Transverse colon (tissue), 4 donors: ENCODE data around the gene FMO4. TPM values are rescaled to one million over a fixed set of nuclear protein-coding genes. Genes with fewer than 3 reads are reported as not detected.

Experiments
- DNase-seq: peaks from one replicate; pipeline ENCODE4 v3.0.0-alpha.2; 2019
- H3K27ac ChIP-seq, 4 donors: fragments of 200-600 bp; sonication (generic); 2 replicates each; pipeline ENCODE4 v1.5.1; 2016 to 2018; ENCODE audit warnings: inconsistent platforms in 4 of 4
- H3K27me3 ChIP-seq: fragments of 200-600 bp; sonication (generic); 2 replicates; pipeline ENCODE4 v1.5.1; 2017; ENCODE audit warnings: inconsistent platforms
- H3K36me3 ChIP-seq, 4 donors: fragments of 200-600 bp; sonication (generic); 2 replicates each; pipeline ENCODE4 v1.5.1; 2017 to 2019; ENCODE audit warnings: inconsistent platforms in 4 of 4
- H3K4me1 ChIP-seq, 4 donors: fragments of 200-600 bp; sonication (generic); 2 replicates each; pipeline ENCODE4 v1.5.1; 2017 to 2020; ENCODE audit warnings: inconsistent platforms in 4 of 4
- H3K4me3 ChIP-seq, 4 donors: fragments of 200-600 bp; sonication (generic); 1 replicate in 1 of 4; 2 replicates in 3 of 4; pipeline versions ENCODE4 v1.5.1 to v1.6.1; 2017 to 2019; ENCODE audit warnings: inconsistent platforms in 4 of 4
- H3K9me3 ChIP-seq, 2 donors: fragments of 200-600 bp; sonication (generic); 2 replicates each; pipeline ENCODE4 v1.5.1; 2017 to 2019; ENCODE audit warnings: inconsistent platforms in 2 of 2
- EP300 ChIP-seq: sonication (generic); formaldehyde crosslinking; IDR thresholded peaks from one replicate; pipeline ENCODE4 v1.6.1; 2017; ENCODE audit warnings: antibody characterized with exemption, low read depth
- POLR2A ChIP-seq: fragments of 450-650 bp; IDR thresholded peaks from one replicate; pipeline ENCODE4 v1.6.1; 2016; ENCODE audit warnings: antibody characterized with exemption, mild to moderate bottlenecking, moderate library complexity
- POLR2AphosphoS5 ChIP-seq, 3 donors: sonication (generic); formaldehyde crosslinking; IDR thresholded peaks; one replicate each; pipeline ENCODE4 v1.6.1; 2016; ENCODE audit warnings: antibody characterized with exemption in 3 of 3
- WGBS, 2 donors: methylation state at CpG; one replicate each; pipeline ENCODE4 v1.1.5; 2018; ENCODE audit warnings: low coverage in 1 of 2; 5-methylcytosine and 5-hydroxymethylcytosine counted together
- in situ Hi-C, 4 donors: fragments of 200-750 bp; cut with MboI; loops; one replicate each; pipeline versions ENCODE4 v1.15.0 to v1.15.1; 2017; ENCODE audit warnings: low sequenced_read_pairs in 3 of 4, low pct_ligation_motif_present in 1 of 4, low pct_unique_long_range_greater_than_20kb in 1 of 4
- intact Hi-C: fragments of 100-400 bp; cut with DNase I; formaldehyde crosslinking; loops from one replicate; pipeline ENCODE4 v1.15.1; 2023; ENCODE audit warnings: low total_unique reads
- total RNA-seq, 4 donors: library from RNA; depleted of rRNA; stranded (reverse); fragments of >200 nt; gene quantifications; one replicate each; pipeline ENCODE4 v1.1.0, GENCODE V29; 2016
- TF ChIP-seq, protein P1 (sequence below), 5 experiments: fragments of 200-600 bp in 3 of 5; fragments of 450-650 bp in 2 of 5; sonication (generic) in 3 of 5; IDR thresholded peaks; 1 replicate in 2 of 5; 2 replicates in 3 of 5; pipeline ENCODE4 v1.5.1; 2016 to 2017; ENCODE audit warnings: antibody characterized with exemption in 5 of 5, inconsistent platforms in 3 of 5, mild to moderate bottlenecking in 2 of 5, moderate library complexity in 1 of 5

The FMO4 gene
- total RNA-seq, 4 donors from 2014 or later = 1.00 to 178 (median 17.6) TPM

GRCh38 chr1:171310661-171311087 is 3.3 kb upstream of the FMO4 start:
- in situ Hi-C loops (loop anchor here in 2 of 4 donors (10.0 to 25.0 kb wide), 2 partner anchors 66 to 348 kb away; partner anchors contain the start of gene FMO1 (in 2 of the 2)), intact Hi-C loops (no loop called here)
- Histone ChIP-seq H3K4me3 (no peak overlapping the region), H3K4me1 (peaks cover 4 to 14% (median 6%) of the 10 kb centered on the region in 4 donors), H3K9me3 (no peaks in the 10 kb centered on the region), H3K27ac (no peak overlapping the region), H3K36me3 (no peaks in the 10 kb centered on the region), H3K27me3 (no peaks in the 10 kb centered on the region)
- no peak for DNase-seq
- TF ChIP-seq EP300 (no peak), POLR2AphosphoS5 (IDR thresholded peaks at IDR 0.05) (no peak), POLR2A (no peak)
- TF ChIP-seq, protein P1, sequence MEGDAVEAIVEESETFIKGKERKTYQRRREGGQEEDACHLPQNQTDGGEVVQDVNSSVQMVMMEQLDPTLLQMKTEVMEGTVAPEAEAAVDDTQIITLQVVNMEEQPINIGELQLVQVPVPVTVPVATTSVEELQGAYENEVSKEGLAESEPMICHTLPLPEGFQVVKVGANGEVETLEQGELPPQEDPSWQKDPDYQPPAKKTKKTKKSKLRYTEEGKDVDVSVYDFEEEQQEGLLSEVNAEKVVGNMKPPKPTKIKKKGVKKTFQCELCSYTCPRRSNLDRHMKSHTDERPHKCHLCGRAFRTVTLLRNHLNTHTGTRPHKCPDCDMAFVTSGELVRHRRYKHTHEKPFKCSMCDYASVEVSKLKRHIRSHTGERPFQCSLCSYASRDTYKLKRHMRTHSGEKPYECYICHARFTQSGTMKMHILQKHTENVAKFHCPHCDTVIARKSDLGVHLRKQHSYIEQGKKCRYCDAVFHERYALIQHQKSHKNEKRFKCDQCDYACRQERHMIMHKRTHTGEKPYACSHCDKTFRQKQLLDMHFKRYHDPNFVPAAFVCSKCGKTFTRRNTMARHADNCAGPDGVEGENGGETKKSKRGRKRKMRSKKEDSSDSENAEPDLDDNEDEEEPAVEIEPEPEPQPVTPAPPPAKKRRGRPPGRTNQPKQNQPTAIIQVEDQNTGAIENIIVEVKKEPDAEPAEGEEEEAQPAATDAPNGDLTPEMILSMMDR (IDR thresholded peaks at IDR 0.05) = no peak
- WGBS, 2 donors = 63 to 80% methylated on average over 3 of the region's 3 CpGs

GRCh38 chr1:171311771-171312558 is 2.0 kb upstream of the FMO4 start:
- Histone ChIP-seq H3K9me3 (no peaks in the 10 kb centered on the region), H3K4me1 (peaks cover 4 to 14% (median 6%) of the 10 kb centered on the region in 4 donors), H3K36me3 (no peaks in the 10 kb centered on the region), H3K4me3 (no peak overlapping the region), H3K27me3 (no peaks in the 10 kb centered on the region), H3K27ac (no peak overlapping the region)
- WGBS, 2 donors = 85 to 100% methylated on average over 2 to 8 of the region's 8 CpGs
- no peak for TF ChIP-seq POLR2AphosphoS5 (IDR thresholded peaks at IDR 0.05)
- TF ChIP-seq POLR2A = no peak
- TF ChIP-seq, protein P1 (IDR thresholded peaks at IDR 0.05) = no peak
- no peak for TF ChIP-seq EP300
- intact Hi-C loops = no loop called here
- in situ Hi-C loops = loop anchor here in 2 of 4 donors (10.0 to 25.0 kb wide), 2 partner anchors 67 to 350 kb away; partner anchors contain the start of gene FMO1 (in 2 of the 2)
- DNase-seq = no peak

- Histone ChIP-seq H3K27ac (peak overlapping the region; percentile 36 to 84 (median 44)), H3K4me3 (no peak overlapping the region), H3K27me3 (no peaks in the 10 kb centered on the region), H3K4me1 (peaks cover 4 to 14% (median 6%) of the 10 kb centered on the region in 4 donors), H3K9me3 (no peaks in the 10 kb centered on the region), H3K36me3 (no peaks in the 10 kb centered on the region)
- TF ChIP-seq POLR2A = no peak
- TF ChIP-seq POLR2AphosphoS5 (IDR thresholded peaks at IDR 0.05) = no peak
- TF ChIP-seq, protein P1 (IDR thresholded peaks at IDR 0.05) = no peak
- TF ChIP-seq EP300 = no peak
- intact Hi-C loops = no loop called here
- DNase-seq = no peak
- in situ Hi-C loops = loop anchor here in 2 of 4 donors (10.0 to 25.0 kb wide), 2 partner anchors 69 to 351 kb away; partner anchors contain the start of gene FMO1 (in 2 of the 2)
- WGBS, 2 donors = 0 to 20% methylated on average over 1 of the region's 1 CpG
Measured at GRCh38 chr1:171313319-171313834, 606 bp upstream of the FMO4 start.

DNA sequence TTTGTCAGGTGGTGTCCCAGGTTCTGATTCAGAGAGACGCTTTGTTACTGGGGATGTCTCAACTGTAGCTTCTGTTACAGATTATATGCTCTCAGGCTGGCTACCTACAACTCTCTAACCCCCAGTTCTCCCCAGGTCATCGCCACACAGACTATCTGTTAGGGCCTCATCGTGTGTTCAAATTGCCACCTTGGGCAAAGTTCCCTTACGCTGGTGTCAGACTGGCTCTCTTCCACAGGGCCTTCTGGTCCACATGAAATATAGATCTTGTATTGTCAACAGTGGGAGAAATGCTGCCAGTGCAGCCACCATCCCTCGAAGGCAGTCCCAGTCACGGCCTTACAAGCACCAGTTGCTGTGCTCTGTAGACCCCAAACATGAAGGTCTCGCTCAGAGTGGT is 15.3 kb downstream of the FMO4 start:
- no peak overlapping the region for H3K27ac ChIP-seq
- intact Hi-C loops = no loop called here
- H3K27me3 ChIP-seq = no peaks in the 10 kb centered on the region
- H3K4me1 ChIP-seq = no peaks in the 10 kb centered on the region
- H3K9me3 ChIP-seq = no peaks in the 10 kb centered on the region
- in situ Hi-C loops = no loop called here
- DNase-seq = no peak
- no peak for TF ChIP-seq EP300
- TF ChIP-seq, protein P1 (IDR thresholded peaks at IDR 0.05) = no peak
- TF ChIP-seq POLR2AphosphoS5 (IDR thresholded peaks at IDR 0.05) = no peak
- TF ChIP-seq POLR2A = no peak
- 95% methylated on average over 7 of the region's 7 CpGs; no CpG with 5 or more reads in 1 of the 2 donors for WGBS, 2 donors
- H3K4me3 ChIP-seq = no peak overlapping the region
- H3K36me3 ChIP-seq = no peaks in the 10 kb centered on the region
